H1 (cell line): ENCODE data around the gene ING4. TPM values are rescaled to one million over a fixed set of nuclear protein-coding genes. Genes with fewer than 3 reads are reported as not detected.

Experiments used
- EZH2 ChIP-seq: fragments of 200-600 bp; sonication (generic); IDR thresholded peaks from 2 replicates; pipeline ENCODE4 v1.7.1; 2012; ENCODE audit warnings: low read depth, mild to moderate bottlenecking, moderate library complexity, low read length, inconsistent platforms; ENCODE audit not compliant: severe bottlenecking
- SRF ChIP-seq: IDR thresholded peaks from 2 replicates; pipeline ENCODE4 v1.6.1; 2011; ENCODE audit warnings: mild to moderate bottlenecking, low read depth, low read length, moderate library complexity
- polyA plus RNA-seq, 7 experiments: library from polyadenylated mRNA; depleted of rRNA in 3 of 7; stranded (reverse) in 5 of 7; unstranded in 2 of 7; fragments of >200 nt in 5 of 7; fragments of 200-250 nt in 2 of 7; gene quantifications; 1 replicate in 5 of 7; 2 replicates in 1 of 7; 4 replicates in 1 of 7; pipeline versions ENCODE4 v1.2.1 to v1.2.3, GENCODE V29; 2011 to 2013; ENCODE audit warnings: missing spikeins in 2 of 7, mixed read lengths in 2 of 7
- total RNA-seq: library from RNA; stranded (reverse); fragmentation: NEBNext Ultra II Directional; extraction: Animal tissue kit (Norgen Biotek cat#: 25700); gene quantifications from 2 replicates; pipeline ENCODE4 v1.2.1, GENCODE V29; 2021

The ING4 gene
- total and polyA plus RNA-seq, 2 of the 8 experiments (the other 6 are each of a cell fraction or from before 2014, with no cell fraction given): 22.9 to 28.6 TPM

DNA sequence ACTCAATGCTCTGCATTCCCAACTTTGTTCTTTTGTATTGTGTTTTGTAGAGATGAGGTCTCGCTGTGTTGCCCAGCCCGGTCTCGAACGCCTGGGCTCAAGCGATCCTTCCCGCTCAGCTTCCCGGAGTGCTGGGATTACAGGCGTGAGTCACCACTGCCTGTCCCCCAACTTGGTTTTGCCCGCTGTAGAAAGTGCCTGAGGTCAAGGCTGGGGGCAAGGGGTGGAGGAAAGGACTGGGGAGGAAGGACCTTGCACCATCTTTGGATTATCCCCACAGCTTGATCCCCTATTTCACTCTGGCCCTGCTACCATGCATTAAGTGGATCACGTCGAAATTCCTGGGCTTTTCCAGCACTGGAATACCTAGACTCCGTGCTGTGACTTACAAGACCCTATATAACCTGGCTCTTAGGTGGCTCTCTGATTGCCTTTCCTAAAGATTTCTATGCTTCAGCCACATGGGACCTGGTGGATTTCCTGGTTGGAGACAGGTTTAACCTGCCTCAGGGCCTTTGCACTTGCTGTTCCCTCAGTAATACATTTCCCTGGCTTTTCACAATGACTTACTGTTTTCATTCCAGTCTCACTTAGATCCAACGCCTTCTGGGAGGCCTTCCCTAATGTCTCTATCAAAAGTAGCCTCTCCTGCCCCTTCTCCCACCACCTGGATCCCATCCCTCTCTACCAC, 38.3 kb upstream of the ING4 start (continued):
- TF ChIP-seq SRF: no peak
- no peak for TF ChIP-seq EZH2
